H1 (cell line): ENCODE results near the gene SERPINF2. TPM values are rescaled to one million over a fixed set of nuclear protein-coding genes. Genes with fewer than 3 reads are reported as not detected.

Experiments
- ASH2L ChIP-seq: fragments of 200-600, 300-600 bp; sonication (generic); IDR thresholded peaks from one replicate; pipeline ENCODE4 v1.7.1; 2017; ENCODE audit warnings: low read length
- CHD2 ChIP-seq: IDR thresholded peaks from 2 replicates; pipeline ENCODE4 v1.6.1; 2012; ENCODE audit warnings: low read length, improper control_type of control experiment
- CREB1 ChIP-seq: IDR thresholded peaks from 2 replicates; pipeline ENCODE4 v1.6.1; 2012; ENCODE audit warnings: inconsistent platforms
- EGR1 ChIP-seq: IDR thresholded peaks from 2 replicates; pipeline ENCODE4 v1.6.1; 2011; ENCODE audit warnings: low read depth, low read length, borderline replicate concordance
- FOSL1 ChIP-seq: IDR thresholded peaks from 2 replicates; pipeline ENCODE4 v1.6.1; 2011; ENCODE audit warnings: mild to moderate bottlenecking, low read depth, low read length, moderate library complexity; ENCODE audit not compliant: insufficient read depth
- KDM1A ChIP-seq: fragments of 200-600, 300-600 bp; sonication (generic); IDR thresholded peaks from 2 replicates; pipeline ENCODE4 v1.7.1; 2016; ENCODE audit warnings: mild to moderate bottlenecking, low read length, borderline replicate concordance
- POLR2AphosphoS5 ChIP-seq: IDR thresholded peaks from 2 replicates; pipeline ENCODE4 v1.6.1; 2011; ENCODE audit warnings: low read depth, low read length
- SIX5 ChIP-seq: IDR thresholded peaks from 2 replicates; pipeline ENCODE4 v1.6.1; 2011; ENCODE audit warnings: mild to moderate bottlenecking, low read depth, low read length
- SUZ12 ChIP-seq: fragments of 200-600 bp; sonication (generic); IDR thresholded peaks from 2 replicates; pipeline ENCODE4 v1.6.1; 2012; ENCODE audit warnings: mild to moderate bottlenecking, inconsistent platforms, low read length, moderate library complexity, mixed read lengths
- TAF1 ChIP-seq: IDR thresholded peaks from 2 replicates; pipeline ENCODE4 v1.6.1; 2011; ENCODE audit warnings: mild to moderate bottlenecking, low read depth, low read length
- TAF7 ChIP-seq: optimal IDR thresholded peaks from 2 replicates; pipeline ENCODE3; 2011; ENCODE audit warnings: low read depth, mild to moderate bottlenecking, inconsistent platforms, low read length, moderate library complexity, borderline replicate concordance
- TEAD4 ChIP-seq: IDR thresholded peaks from 2 replicates; pipeline ENCODE4 v1.6.1; 2012; ENCODE audit warnings: low read depth, low read length, inconsistent platforms, mixed read lengths
- USF2 ChIP-seq: IDR thresholded peaks from 2 replicates; pipeline ENCODE4 v1.6.1; 2011; ENCODE audit warnings: low read length, improper control_type of control experiment
- ZNF274 ChIP-seq: IDR thresholded peaks from 2 replicates; pipeline ENCODE4 v1.7.0; 2012; ENCODE audit warnings: low read length, borderline replicate concordance; ENCODE audit errors: extremely low read depth
- polyA plus RNA-seq, 7 experiments: library from polyadenylated mRNA; depleted of rRNA in 3 of 7; stranded (reverse) in 5 of 7; unstranded in 2 of 7; fragments of >200 nt in 5 of 7; fragments of 200-250 nt in 2 of 7; gene quantifications; 1 replicate in 5 of 7; 2 replicates in 1 of 7; 4 replicates in 1 of 7; pipeline versions ENCODE4 v1.2.1 to v1.2.3, GENCODE V29; 2011 to 2013; ENCODE audit warnings: missing spikeins in 2 of 7, mixed read lengths in 2 of 7
- total RNA-seq: library from RNA; stranded (reverse); fragmentation: NEBNext Ultra II Directional; extraction: Animal tissue kit (Norgen Biotek cat#: 25700); gene quantifications from 2 replicates; pipeline ENCODE4 v1.2.1, GENCODE V29; 2021
- TF ChIP-seq, protein P1 (sequence below): IDR thresholded peaks from 2 replicates; pipeline ENCODE4 v1.6.1; 2012; ENCODE audit warnings: low read length, inconsistent platforms
- TF ChIP-seq, protein P2 (sequence below), 3 experiments: IDR thresholded peaks; 1 replicate in 2 of 3; 2 replicates in 1 of 3; pipeline versions ENCODE4 v1.5.1 to v1.6.1; 2011; ENCODE audit warnings: low read length in 3 of 3, mild to moderate bottlenecking in 3 of 3, inconsistent platforms in 2 of 3, low read depth in 1 of 3, moderate library complexity in 1 of 3; ENCODE audit not compliant: insufficient read depth in 1 of 3; ENCODE audit errors: control extremely low read depth in 1 of 3

SERPINF2 gene
- total and polyA plus RNA-seq, 2 of the 8 experiments (the other 6 are each of a cell fraction or from before 2014, with no cell fraction given), result 1.8 to 3.2 TPM

DNA sequence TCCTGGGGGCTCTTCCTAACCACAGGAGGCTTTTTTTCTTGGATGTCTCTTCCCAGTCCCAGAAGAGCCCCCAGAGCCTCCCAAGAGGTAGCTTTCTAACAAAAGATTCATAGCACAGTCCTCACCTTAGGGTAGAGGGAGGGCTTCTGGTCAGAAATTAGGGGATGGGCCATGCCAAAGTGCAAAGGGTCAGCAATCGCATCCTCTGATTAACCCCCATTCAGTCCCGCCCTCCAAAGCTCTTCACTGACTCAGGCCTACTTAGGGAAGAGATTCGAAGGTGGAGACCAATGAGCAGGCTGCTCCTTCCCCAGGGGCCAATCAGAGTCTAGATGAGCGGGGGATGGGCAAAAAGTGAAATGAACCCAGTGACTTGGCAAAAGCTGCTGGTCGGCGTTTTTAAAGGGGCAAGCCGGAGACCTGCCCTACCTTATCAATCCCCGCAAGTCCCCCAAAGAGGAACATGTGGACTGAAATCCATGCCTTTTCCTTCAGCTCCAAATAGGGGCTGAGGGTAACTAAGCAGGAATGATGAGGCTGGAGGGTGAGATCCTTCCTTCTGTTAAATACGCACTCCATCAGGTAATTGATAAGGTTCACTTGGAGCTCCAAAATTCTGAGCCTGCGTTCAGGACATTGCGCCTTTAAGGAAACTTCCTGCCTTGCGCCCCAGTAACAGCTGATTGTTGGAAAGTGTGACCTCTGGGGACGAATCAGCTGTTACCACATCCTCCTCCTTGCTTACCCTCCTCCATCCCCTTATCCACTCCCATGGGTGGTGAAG, 25.6 kb upstream of the SERPINF2 start (continued):
- TF ChIP-seq, protein P1, sequence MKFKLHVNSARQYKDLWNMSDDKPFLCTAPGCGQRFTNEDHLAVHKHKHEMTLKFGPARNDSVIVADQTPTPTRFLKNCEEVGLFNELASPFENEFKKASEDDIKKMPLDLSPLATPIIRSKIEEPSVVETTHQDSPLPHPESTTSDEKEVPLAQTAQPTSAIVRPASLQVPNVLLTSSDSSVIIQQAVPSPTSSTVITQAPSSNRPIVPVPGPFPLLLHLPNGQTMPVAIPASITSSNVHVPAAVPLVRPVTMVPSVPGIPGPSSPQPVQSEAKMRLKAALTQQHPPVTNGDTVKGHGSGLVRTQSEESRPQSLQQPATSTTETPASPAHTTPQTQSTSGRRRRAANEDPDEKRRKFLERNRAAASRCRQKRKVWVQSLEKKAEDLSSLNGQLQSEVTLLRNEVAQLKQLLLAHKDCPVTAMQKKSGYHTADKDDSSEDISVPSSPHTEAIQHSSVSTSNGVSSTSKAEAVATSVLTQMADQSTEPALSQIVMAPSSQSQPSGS, result no peak
- no peak for TF ChIP-seq TEAD4
- peak; percentile 87 for TF ChIP-seq ASH2L
- peak; percentile 64 for TF ChIP-seq CREB1
- TF ChIP-seq SUZ12, result no peak
- TF ChIP-seq, protein P2, sequence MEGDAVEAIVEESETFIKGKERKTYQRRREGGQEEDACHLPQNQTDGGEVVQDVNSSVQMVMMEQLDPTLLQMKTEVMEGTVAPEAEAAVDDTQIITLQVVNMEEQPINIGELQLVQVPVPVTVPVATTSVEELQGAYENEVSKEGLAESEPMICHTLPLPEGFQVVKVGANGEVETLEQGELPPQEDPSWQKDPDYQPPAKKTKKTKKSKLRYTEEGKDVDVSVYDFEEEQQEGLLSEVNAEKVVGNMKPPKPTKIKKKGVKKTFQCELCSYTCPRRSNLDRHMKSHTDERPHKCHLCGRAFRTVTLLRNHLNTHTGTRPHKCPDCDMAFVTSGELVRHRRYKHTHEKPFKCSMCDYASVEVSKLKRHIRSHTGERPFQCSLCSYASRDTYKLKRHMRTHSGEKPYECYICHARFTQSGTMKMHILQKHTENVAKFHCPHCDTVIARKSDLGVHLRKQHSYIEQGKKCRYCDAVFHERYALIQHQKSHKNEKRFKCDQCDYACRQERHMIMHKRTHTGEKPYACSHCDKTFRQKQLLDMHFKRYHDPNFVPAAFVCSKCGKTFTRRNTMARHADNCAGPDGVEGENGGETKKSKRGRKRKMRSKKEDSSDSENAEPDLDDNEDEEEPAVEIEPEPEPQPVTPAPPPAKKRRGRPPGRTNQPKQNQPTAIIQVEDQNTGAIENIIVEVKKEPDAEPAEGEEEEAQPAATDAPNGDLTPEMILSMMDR (IDR thresholded peaks at IDR 0.05; ENCODE audit: control extremely low read depth in 1 of 3, insufficient read depth in 1 of 3, low read depth in 1 of 3, low read length in 3 of 3), result no peak
- TF ChIP-seq CHD2, result peak; percentile 75; the same call in 1 of the 2 replicates
- TF ChIP-seq POLR2AphosphoS5, result peak; percentile 68
- no peak for TF ChIP-seq SIX5
- no peak for TF ChIP-seq EGR1
- no peak for TF ChIP-seq FOSL1
- no peak for TF ChIP-seq KDM1A
- no peak for TF ChIP-seq TAF7
- TF ChIP-seq USF2, result no peak; the same call in 1 of the 2 replicates
- TF ChIP-seq ZNF274, result no peak
- no peak; the same call in none of the 2 replicates for TF ChIP-seq TAF1
